Fibroblast of the aortic adventitia (primary cell): ENCODE results near the gene NFATC1. TPM values are rescaled to one million over a fixed set of nuclear protein-coding genes. Genes with fewer than 3 reads are reported as not detected.

ENCODE experiments used
- DNase-seq: peaks from one replicate; pipeline ENCODE4 v3.0.0-alpha.2; 2010; ENCODE audit warnings: low read depth
- H3K4me3 ChIP-seq: 2 replicates; pipeline ENCODE4 v1.5.1; 2011; ENCODE audit warnings: low read depth, mild to moderate bottlenecking, control low read depth, low read length, moderate library complexity
- total RNA-seq: library from RNA; depleted of rRNA; stranded (reverse); fragments of >200 nt; gene quantifications from 2 replicates; pipeline ENCODE4 v1.2.3, GENCODE V29; 2012; ENCODE audit warnings: low replicate concordance
- TF ChIP-seq, protein P1 (sequence below): IDR thresholded peaks from 2 replicates; pipeline ENCODE4 v1.5.1; 2011; ENCODE audit warnings: mild to moderate bottlenecking, low read length, control low read depth, inconsistent platforms; ENCODE audit not compliant: insufficient read depth

NFATC1 gene
- total RNA-seq, 1 donor, result 3.0 TPM

DNA sequence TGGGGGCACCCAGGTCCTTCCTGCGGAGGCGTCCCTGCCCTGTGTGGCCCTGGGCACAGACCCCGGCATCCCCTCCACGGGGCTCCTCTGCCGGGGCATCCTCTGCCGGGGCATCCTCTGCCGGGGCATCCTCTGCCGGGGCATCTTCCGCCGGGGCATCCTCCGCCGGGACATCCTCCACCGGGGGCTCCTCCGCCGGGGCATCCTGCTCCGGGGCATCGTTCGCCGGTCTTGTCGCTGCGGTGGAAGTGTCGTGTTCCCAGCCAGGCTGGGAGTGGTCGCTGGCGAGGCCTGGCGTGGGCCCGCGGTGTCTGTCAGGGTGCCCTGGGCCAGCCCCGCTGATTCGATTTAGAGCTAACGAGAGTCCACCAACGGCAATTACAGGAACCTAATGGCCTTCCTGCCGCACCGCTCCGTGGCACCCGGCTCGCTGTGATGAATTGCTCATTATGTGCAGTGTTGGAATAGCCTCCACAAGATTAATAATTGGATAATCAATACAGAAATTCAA lies 115.1 kb downstream of the NFATC1 start:
- H3K4me3 ChIP-seq, result no peak overlapping the region
- no peak for DNase-seq
- TF ChIP-seq, protein P1, sequence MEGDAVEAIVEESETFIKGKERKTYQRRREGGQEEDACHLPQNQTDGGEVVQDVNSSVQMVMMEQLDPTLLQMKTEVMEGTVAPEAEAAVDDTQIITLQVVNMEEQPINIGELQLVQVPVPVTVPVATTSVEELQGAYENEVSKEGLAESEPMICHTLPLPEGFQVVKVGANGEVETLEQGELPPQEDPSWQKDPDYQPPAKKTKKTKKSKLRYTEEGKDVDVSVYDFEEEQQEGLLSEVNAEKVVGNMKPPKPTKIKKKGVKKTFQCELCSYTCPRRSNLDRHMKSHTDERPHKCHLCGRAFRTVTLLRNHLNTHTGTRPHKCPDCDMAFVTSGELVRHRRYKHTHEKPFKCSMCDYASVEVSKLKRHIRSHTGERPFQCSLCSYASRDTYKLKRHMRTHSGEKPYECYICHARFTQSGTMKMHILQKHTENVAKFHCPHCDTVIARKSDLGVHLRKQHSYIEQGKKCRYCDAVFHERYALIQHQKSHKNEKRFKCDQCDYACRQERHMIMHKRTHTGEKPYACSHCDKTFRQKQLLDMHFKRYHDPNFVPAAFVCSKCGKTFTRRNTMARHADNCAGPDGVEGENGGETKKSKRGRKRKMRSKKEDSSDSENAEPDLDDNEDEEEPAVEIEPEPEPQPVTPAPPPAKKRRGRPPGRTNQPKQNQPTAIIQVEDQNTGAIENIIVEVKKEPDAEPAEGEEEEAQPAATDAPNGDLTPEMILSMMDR, result no peak

DNA sequence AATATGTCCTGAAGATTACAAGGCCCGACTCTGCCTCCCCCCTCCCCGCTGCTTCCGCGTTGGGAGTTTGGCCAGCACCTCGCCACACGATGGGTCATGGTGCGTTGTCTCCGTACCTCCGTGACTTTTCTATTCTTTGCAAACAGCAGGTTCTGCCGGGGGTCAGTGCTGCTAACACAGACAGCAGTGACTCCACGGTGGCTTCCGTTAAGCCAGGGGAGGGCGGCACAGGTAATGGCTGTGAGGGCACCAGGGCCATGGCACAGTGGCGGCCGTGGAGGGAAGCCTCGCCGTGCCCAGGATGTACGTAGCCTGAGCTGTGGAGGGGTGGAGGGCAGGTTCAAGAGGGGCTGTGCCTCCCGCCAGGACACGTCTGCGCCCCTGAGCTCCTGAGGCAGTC lies 115.5 kb downstream of the NFATC1 start:
- no peak for DNase-seq
- no peak overlapping the region for H3K4me3 ChIP-seq
- TF ChIP-seq, protein P1, result no peak

GRCh38 chr18:79511671-79512301 lies 116.1 kb downstream of the NFATC1 start:
- no peak overlapping the region for H3K4me3 ChIP-seq
- DNase-seq, result no peak
- TF ChIP-seq, protein P1, result no peak

DNA sequence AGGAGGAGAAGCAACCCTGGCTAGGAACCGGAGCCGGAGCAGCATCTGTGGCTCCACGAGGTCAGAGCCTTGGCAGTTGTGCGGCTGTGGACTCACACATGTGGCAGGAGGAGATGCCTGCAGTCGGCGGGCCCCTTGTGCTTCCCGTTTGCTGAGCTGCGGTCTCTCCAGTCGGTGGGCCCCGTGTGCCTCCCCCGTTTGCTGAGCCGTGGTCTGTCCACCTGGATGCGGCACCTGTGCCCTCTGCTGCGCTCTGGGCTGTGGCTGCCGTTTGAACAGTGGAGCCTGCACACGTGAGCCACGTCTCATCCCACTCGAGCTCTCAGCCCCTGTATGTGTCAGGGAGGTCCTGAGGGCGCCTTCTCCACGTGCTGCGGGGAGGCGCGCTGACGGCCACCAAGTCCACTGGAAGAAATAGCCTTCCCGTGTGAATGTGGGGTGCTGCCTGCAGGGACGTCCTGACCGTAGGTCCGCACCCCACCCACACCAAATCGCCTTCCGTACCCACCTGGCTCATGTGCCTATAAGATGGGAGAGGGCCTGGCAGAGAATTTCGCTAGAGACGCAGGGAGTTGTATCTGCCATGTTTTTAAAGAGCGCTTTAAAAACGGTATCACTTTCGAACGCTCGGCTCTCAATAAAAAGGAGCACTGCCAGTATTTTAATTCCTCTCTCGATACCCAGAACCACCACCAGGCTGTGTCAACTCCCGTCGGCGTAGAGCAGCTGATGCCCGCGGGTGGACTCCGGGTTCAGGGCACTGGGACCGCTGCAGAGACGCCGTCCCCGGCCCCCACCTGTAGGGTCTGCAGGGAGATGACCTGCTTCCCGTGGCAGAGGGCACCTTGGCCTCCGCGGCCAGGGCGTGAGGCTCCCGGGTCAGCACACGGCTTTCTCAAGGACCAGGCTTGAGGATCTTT lies 117.0 kb downstream of the NFATC1 start:
- H3K4me3 ChIP-seq, result no peak overlapping the region
- TF ChIP-seq, protein P1, result no peak
- DNase-seq, result no peak

DNA sequence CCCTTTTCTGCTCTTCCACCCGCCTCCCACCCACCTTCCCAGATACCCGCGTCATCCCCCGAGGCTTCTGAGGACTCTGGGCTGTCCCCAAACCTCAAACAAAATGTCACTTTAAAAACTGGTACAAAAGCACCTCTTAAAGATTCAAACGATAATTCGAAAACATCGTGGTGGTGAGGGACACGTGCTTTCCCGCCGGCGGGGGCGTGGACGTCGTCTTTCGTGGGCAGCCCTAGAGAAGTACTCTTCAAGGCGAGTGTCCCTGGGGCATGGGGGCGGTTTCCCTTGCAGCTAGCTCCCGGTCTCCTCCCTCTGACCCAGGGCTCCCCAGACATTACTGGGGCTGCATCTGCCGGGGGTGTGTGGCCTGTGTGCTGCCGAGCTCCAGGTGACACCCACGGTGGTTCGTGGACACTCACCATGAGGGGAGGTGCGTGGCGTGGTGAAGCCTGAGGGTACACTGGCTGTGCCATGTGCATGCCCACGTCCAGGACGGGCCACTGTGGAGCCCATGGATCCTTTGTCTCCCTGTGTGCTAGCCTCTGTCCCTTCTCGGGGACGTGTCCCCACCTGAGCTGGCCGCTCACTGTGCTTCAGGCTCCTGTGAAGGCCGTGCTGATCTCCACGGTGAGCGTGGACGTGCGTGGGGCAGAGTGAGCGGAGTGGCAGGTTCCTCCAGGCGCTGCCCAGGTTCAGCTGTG lies 117.8 kb downstream of the NFATC1 start:
- TF ChIP-seq, protein P1, result no peak
- DNase-seq, result no peak
- no peak overlapping the region for H3K4me3 ChIP-seq

GRCh38 chr18:79515331-79515730 lies 119.6 kb downstream of the NFATC1 start:
- TF ChIP-seq, protein P1, result no peak
- DNase-seq, result no peak
- no peak overlapping the region for H3K4me3 ChIP-seq
